ENCODE data around the gene SLC2A14. TPM values are rescaled to one million over a fixed set of nuclear protein-coding genes. Genes with fewer than 3 reads are reported as not detected.
"Not testable (repeated sequence)": the region's sequence is repeated elsewhere in the genome, so short reads cannot be mapped to it uniquely, and the experiment has no call there.

Gene SLC2A14
- total RNA-seq, 4 donors from 2014 or later: 0.48 to 0.96 TPM; not detected in 2

DNA sequence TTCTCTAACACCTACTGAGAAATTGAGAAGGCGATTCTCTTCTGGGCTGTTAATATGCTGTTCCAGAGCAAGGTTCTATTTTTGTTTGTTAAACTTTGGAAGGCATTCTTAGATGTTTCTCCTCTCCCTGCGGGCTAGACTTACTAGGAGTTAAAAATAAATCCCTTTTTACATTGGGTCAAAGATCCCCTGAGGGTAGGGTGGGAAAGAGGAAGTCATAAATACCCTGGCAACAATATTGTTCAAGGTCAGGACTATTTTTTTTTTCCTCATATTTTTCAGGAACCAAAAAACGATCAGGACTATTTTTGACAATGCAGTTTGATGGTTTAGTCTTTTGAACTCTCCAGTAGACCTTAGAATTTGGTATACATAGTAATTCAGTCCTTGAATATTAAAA lies 12.0 kb upstream of the SLC2A14 start:
- TF ChIP-seq, protein P1, sequence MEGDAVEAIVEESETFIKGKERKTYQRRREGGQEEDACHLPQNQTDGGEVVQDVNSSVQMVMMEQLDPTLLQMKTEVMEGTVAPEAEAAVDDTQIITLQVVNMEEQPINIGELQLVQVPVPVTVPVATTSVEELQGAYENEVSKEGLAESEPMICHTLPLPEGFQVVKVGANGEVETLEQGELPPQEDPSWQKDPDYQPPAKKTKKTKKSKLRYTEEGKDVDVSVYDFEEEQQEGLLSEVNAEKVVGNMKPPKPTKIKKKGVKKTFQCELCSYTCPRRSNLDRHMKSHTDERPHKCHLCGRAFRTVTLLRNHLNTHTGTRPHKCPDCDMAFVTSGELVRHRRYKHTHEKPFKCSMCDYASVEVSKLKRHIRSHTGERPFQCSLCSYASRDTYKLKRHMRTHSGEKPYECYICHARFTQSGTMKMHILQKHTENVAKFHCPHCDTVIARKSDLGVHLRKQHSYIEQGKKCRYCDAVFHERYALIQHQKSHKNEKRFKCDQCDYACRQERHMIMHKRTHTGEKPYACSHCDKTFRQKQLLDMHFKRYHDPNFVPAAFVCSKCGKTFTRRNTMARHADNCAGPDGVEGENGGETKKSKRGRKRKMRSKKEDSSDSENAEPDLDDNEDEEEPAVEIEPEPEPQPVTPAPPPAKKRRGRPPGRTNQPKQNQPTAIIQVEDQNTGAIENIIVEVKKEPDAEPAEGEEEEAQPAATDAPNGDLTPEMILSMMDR (IDR thresholded peaks at IDR 0.05): no peak
- no peak for TF ChIP-seq EP300 (IDR thresholded peaks at IDR 0.05; ENCODE audit: low read depth)
- no peak for TF ChIP-seq POLR2AphosphoS5 (IDR thresholded peaks at IDR 0.05)
- TF ChIP-seq POLR2A (IDR thresholded peaks at IDR 0.05): no peak
- intact Hi-C loops (cut with DNase I; ENCODE audit: low total_unique reads): no loop called here
- Histone ChIP-seq H3K9me3 (no peaks in the 10 kb centered on the region), H3K27ac (no peak overlapping the region), H3K36me3 (no peaks in the 10 kb centered on the region), H3K27me3 (no peaks in the 10 kb centered on the region), H3K4me1 (no peaks in the 10 kb centered on the region), H3K4me3 (no peak overlapping the region)
- in situ Hi-C loops (cut with MboI; ENCODE audit: low pct_ligation_motif_present in 1 of 4, low pct_unique_long_range_greater_than_20kb in 1 of 4, low sequenced_read_pairs in 3 of 4): no loop called here
- DNase-seq: no peak
- 24 to 35% methylated on average over 3 of the region's 3 CpGs for WGBS, 2 donors (ENCODE audit: low coverage in 1 of 2)

DNA sequence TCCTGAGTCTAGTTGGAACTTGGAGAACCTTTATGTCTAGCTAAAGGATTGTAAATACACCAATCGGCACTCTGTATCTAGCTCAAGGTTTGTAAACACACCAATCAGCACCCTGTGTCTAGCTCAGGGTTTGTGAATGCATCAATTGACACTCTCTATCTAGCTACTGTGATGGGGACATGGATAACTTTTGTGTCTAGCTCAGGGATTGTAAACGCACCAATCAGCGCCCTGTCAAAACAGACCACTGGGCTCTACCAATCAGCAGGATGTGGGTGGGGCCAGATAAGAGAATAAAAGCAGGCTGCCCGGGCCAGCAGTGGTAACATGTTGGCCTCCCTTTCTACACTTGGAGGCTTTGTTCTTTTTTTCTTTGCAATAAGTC lies 9.0 kb upstream of the SLC2A14 start:
- in situ Hi-C loops (cut with MboI; ENCODE audit: low pct_ligation_motif_present in 1 of 4, low pct_unique_long_range_greater_than_20kb in 1 of 4, low sequenced_read_pairs in 3 of 4); H3K9me3 ChIP-seq; H3K4me3 ChIP-seq; H3K4me1 ChIP-seq; intact Hi-C loops (cut with DNase I; ENCODE audit: low total_unique reads); DNase-seq; H3K27ac ChIP-seq; H3K36me3 ChIP-seq; H3K27me3 ChIP-seq: not testable (repeated sequence)
- WGBS, 2 donors (ENCODE audit: low coverage in 1 of 2): 44 to 77% methylated on average over 1 to 4 of the region's 4 CpGs

DNA sequence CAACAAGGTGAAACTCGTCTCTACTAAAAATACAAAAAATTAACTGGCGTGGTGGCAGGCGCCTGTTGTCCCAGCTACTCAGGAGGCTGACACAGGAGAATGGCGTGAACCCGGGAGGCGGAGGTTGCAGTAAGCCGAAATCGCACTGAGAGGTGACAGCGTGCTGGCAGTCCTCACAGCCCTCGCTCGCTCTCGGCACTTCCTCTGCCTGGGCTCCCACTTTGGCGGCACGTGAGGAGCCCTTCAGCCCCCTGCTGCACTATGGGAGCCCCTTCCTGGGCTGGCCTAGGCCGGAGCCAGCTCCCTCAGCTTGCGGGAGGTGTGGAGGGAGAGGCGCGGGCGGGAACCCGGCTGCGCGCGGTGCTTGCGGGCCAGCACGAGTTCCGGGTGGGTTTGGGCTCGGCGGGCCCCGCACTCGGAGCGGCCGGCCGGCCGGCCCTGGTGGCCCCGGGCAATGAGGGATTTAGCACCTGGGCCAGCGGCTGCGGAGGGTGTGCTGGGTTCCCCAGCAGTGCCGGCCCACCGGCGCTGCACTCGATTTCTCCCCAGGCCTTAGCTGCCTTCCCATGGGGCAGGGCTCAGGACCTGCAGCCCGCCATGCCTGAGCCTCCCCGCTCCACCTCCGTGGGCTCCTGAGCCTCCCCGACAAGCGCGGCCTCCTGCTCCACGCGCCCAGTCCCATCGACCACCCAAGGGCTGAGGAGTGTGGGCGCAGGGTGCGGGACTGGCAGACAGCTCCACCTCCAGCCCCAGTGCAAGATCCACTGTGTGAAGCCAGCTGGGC lies 8.4 kb upstream of the SLC2A14 start:
- H3K9me3 ChIP-seq; intact Hi-C loops (cut with DNase I; ENCODE audit: low total_unique reads); H3K27me3 ChIP-seq; H3K27ac ChIP-seq; H3K36me3 ChIP-seq; H3K4me3 ChIP-seq; H3K4me1 ChIP-seq; in situ Hi-C loops (cut with MboI; ENCODE audit: low pct_ligation_motif_present in 1 of 4, low pct_unique_long_range_greater_than_20kb in 1 of 4, low sequenced_read_pairs in 3 of 4); DNase-seq: not testable (repeated sequence)
- 93% methylated on average over 30 of the region's 52 CpGs; no CpG with 5 or more reads in 1 of the 2 donors for WGBS, 2 donors (ENCODE audit: low coverage in 1 of 2)

DNA sequence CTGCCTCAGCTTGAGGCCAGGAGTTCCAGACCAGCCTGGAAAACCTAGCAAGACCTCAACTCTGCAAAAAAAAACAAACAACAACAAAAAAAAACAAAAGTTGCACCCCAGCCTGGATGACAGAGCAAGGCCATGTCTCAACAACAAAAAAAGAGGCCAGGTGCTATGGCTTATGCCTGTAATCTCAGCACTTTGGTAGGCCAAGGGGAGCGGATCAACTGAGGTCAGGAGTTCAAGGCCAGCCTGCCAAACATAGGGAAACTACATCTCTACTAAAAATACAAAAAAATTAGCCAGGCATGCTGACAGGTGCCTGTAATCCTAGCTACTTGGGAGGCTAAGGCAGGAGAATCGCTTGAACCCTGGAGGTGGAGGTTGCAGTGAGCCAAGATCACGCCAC lies 6.5 kb upstream of the SLC2A14 start:
- no peak for DNase-seq
- H3K4me3 ChIP-seq: no peak overlapping the region
- H3K4me1 ChIP-seq: no peaks in the 10 kb centered on the region
- H3K27ac ChIP-seq: no peak overlapping the region
- intact Hi-C loops (cut with DNase I; ENCODE audit: low total_unique reads) (loop anchor here (5.0 kb wide), 1 partner anchor 1018 kb away; no protein-coding TSS in a partner anchor), in situ Hi-C loops (cut with MboI; ENCODE audit: low pct_ligation_motif_present in 1 of 4, low pct_unique_long_range_greater_than_20kb in 1 of 4, low sequenced_read_pairs in 3 of 4) (no loop called here)
- no peaks in the 10 kb centered on the region for H3K9me3 ChIP-seq
- TF ChIP-seq POLR2A (IDR thresholded peaks at IDR 0.05) (no peak), EP300 (IDR thresholded peaks at IDR 0.05; ENCODE audit: low read depth) (no peak), POLR2AphosphoS5 (IDR thresholded peaks at IDR 0.05) (no peak)
- TF ChIP-seq, protein P1 (IDR thresholded peaks at IDR 0.05): no peak
- no peaks in the 10 kb centered on the region for H3K36me3 ChIP-seq
- 83 to 93% methylated on average over 1 to 3 of the region's 3 CpGs for WGBS, 2 donors (ENCODE audit: low coverage in 1 of 2)
- no peaks in the 10 kb centered on the region for H3K27me3 ChIP-seq

DNA sequence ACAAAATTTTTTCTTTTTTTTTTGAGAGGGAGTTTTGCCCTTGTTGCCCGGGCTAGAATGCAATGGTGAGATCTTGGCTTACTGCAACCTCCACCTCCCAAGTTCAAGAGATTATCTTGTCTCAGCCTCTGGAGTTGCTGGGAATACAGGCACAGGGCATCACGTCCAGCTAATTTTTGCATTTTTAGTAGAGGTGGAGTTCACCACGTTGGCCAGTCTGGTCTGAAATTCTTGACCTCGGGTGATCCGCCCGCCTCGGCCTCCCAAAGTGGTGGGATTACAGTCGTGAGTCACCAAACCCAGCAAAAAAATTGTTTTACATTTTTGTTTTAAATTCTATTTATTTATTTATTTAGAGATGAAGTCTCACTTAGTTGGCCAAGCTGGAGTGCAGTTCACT lies 4.7 kb upstream of the SLC2A14 start:
- H3K4me3 ChIP-seq: no peak overlapping the region
- no peak overlapping the region for H3K27ac ChIP-seq
- intact Hi-C loops (cut with DNase I; ENCODE audit: low total_unique reads): loop anchor here (5.0 kb wide), 1 partner anchor 1020 kb away; no protein-coding TSS in a partner anchor
- H3K4me1 ChIP-seq: no peaks in the 10 kb centered on the region
- no peaks in the 10 kb centered on the region for H3K36me3 ChIP-seq
- H3K27me3 ChIP-seq: peaks cover 13% of the 10 kb centered on the region
- DNase-seq: no peak
- TF ChIP-seq, protein P1 (IDR thresholded peaks at IDR 0.05): no peak
- TF ChIP-seq POLR2AphosphoS5 (IDR thresholded peaks at IDR 0.05): no peak
- no peak for TF ChIP-seq EP300 (IDR thresholded peaks at IDR 0.05; ENCODE audit: low read depth)
- TF ChIP-seq POLR2A (IDR thresholded peaks at IDR 0.05): no peak
- WGBS, 2 donors (ENCODE audit: low coverage in 1 of 2): 86 to 92% methylated on average over 7 to 8 of the region's 8 CpGs
- no peaks in the 10 kb centered on the region for H3K9me3 ChIP-seq
- in situ Hi-C loops (cut with MboI; ENCODE audit: low pct_ligation_motif_present in 1 of 4, low pct_unique_long_range_greater_than_20kb in 1 of 4, low sequenced_read_pairs in 3 of 4): no loop called here

Measured in transverse colon (tissue), 4 donors.